Uterus (tissue), 4 donors: ENCODE data around the gene RNU2-1. TPM values are rescaled to one million over a fixed set of nuclear protein-coding genes. Genes with fewer than 3 reads are reported as not detected.
"Not testable (repeated sequence)": the region's sequence is repeated elsewhere in the genome, so short reads cannot be mapped to it uniquely, and the experiment has no call there.

Experiments
- DNase-seq, 2 donors: peaks; one replicate each; pipeline ENCODE4 v3.0.0-alpha.2; 2019 to 2020
- H3K27ac ChIP-seq, 2 donors: fragments of 200-600 bp; sonication (generic); 1 replicate in 1 of 2; 2 replicates in 1 of 2; pipeline ENCODE4 v1.5.1; 2016 to 2018
- H3K27me3 ChIP-seq, 2 donors: fragments of 200-600 bp; sonication (generic); one replicate each; pipeline ENCODE4 v1.5.1; 2018 to 2019; ENCODE audit warnings: control low read depth in 1 of 2
- H3K36me3 ChIP-seq, 2 donors: fragments of 200-600 bp; sonication (generic); one replicate each; pipeline ENCODE4 v1.5.1; 2019; ENCODE audit warnings: control low read depth in 1 of 2
- H3K4me1 ChIP-seq, 2 donors: fragments of 200-600 bp; sonication (generic); one replicate each; pipeline ENCODE4 v1.5.1; 2018 to 2019; ENCODE audit warnings: control low read depth in 1 of 2
- H3K4me3 ChIP-seq, 2 donors: fragments of 200-600 bp; sonication (generic); 1 replicate in 1 of 2; 2 replicates in 1 of 2; pipeline ENCODE4 v1.5.1; 2018 to 2019; ENCODE audit warnings: mild to moderate bottlenecking in 1 of 2
- H3K9me3 ChIP-seq, 2 donors: fragments of 200-600 bp; sonication (generic); one replicate each; pipeline ENCODE4 v1.5.1; 2019; ENCODE audit warnings: control low read depth in 1 of 2
- CTCF ChIP-seq, 4 experiments: fragments of 200-600 bp in 2 of 4; fragments of 450-650 bp in 2 of 4; sonication (generic) in 2 of 4; IDR thresholded peaks; one replicate each; pipeline ENCODE4 v1.5.1; 2016 to 2019; ENCODE audit warnings: antibody characterized with exemption in 4 of 4, mild to moderate bottlenecking in 2 of 4, moderate library complexity in 1 of 4
- POLR2A ChIP-seq, 2 donors: fragments of 450-650 bp; IDR thresholded peaks; one replicate each; pipeline ENCODE4 v1.6.1; 2016; ENCODE audit warnings: antibody characterized with exemption in 2 of 2, mild to moderate bottlenecking in 1 of 2, moderate library complexity in 1 of 2
- intact Hi-C: fragments of 100-400 bp; cut with DNase I; formaldehyde crosslinking; loops from one replicate; pipeline ENCODE4 v1.15.1; 2023; ENCODE audit warnings: low total_unique reads
- total RNA-seq, 4 donors: library from RNA; depleted of rRNA in 3 of 4; stranded (reverse); fragments of >200 nt in 3 of 4; gene quantifications; one replicate each; pipeline versions ENCODE4 v1.1.0 to v1.2.4, GENCODE V29; 2014 to 2023
- donor health status: DM: yes; HTN: yes; CAD: no.

Gene RNU2-1
- total RNA-seq, 4 donors from 2014 or later = 2,193 TPM; not detected in 3

DNA sequence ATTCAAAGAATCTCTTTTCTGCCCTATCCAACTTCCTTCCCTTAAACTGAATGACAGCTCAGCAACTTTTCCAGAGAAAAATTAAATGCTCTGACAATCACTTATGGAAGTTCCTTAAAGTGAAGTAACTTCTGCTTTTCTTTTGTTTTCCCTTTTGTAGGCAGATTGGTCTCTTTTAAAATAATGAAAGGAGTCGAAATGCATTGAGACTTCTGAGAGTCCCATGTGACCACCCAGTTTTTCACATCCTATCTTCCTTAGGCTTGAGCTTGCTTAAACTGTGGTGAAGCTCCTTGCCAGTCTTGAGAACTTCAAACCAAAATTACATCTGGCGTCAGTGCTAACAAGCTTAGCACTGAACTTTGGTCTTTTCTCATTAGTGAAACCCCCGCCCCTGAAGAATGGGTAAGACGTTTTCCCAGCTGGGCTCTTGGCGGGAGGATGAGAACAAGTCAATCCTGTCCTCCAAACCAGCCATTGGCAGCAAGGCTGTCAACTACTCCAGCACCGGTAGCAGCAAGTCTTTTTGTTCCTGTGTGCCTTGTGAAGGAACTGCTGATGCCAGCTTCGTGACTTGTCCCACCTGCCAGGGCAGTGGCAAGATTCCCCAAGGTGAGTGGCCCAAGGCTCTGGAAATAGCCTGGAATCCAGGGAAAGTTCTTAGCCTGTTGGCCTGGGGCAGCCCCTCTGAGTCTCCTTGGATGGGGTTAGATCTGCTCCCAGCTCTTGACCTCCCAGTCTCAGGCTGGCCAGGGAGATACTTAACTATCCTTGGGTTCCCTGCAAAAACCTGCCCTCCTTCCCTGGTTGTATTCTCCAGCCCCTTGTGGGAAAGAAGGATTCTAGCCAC lies 20.9 kb downstream of the RNU2-1 start:
- Histone ChIP-seq H3K27ac (peak overlapping the region; percentile 86 to 90), H3K4me3 (peak overlapping the region in 1 of 2 donors; percentile 64), H3K27me3 (no peaks in the 10 kb centered on the region), H3K9me3 (no peaks in the 10 kb centered on the region), H3K36me3 (no peaks in the 10 kb centered on the region), H3K4me1 (no peaks in the 10 kb centered on the region)
- TF ChIP-seq POLR2A (IDR thresholded peaks at IDR 0.05) (no peak), CTCF (IDR thresholded peaks at IDR 0.05) (no peak)
- intact Hi-C loops = no loop called here
- no peak for DNase-seq

DNA sequence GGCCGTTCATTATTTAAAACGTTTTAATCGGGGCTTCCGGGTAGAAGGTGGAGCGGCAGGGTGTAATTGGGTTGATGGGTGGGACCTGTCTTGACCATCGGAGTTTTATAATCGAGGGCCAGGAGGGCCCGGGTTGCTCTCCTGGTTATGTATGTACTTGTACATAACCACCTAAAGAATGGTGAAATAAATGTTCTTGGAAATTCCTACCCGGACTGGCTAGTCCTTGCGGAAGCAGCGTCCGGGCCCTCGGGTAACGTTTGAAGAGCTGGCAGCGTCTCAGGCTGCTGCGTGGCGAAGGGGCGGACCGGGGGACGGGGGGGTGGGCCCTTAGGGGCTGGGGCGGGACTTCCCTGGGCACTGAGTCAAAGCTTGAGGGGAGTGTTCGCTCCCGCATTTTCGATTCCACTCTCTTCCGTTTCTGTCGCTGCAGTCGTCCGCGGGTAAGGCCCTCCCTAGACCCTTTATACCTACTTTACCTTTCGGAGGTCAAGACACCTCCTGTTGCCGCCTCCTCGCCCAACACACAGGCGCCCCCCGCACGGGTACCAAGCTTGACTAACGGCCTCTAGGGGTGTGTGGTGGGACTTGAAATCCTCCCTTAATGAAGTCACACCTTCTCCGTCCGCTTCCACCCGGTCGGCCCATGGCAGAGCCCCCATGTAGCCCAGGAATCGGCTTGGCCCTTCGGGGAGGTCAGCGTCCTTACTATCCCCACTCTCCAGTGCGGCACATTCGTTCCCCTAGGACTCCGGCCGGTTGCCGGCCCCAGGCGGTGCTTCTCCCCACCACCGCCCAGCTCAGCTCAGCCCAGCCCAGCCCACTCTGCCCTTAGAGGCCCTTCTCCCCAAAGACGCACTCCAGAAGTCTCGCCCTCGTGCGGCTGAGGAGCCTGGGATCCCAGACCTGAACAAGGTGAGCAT lies 22.0 kb downstream of the RNU2-1 start, which contains the start of gene TMEM106A:
Gene TMEM106A, plus strand, starts transcription at position 396 of the 923 bp plus-strand sequence. CDS start 1,167 bp downstream, outside the sequence.
- intact Hi-C loops = no loop called here
- peak; percentile 79 to 83 for DNase-seq
- no peaks in the 10 kb centered on the region for H3K36me3 ChIP-seq
- no peaks in the 10 kb centered on the region for H3K4me1 ChIP-seq
- TF ChIP-seq POLR2A (IDR thresholded peaks at IDR 0.05) = peak; percentile 15 to 46
- TF ChIP-seq CTCF (IDR thresholded peaks at IDR 0.05) = peak; percentile 24 to 58 (median 36)
- peak within 1 kb of the TSS; percentile 86 to 90 for H3K27ac ChIP-seq
- H3K9me3 ChIP-seq = no peaks in the 10 kb centered on the region
- peak within 1 kb of the TSS; percentile 64 to 78 for H3K4me3 ChIP-seq
- H3K27me3 ChIP-seq = no peaks in the 10 kb centered on the region

GRCh38 chr17:43211123-43211479 lies 22.7 kb downstream of the RNU2-1 start:
- H3K9me3 ChIP-seq = no peaks in the 10 kb centered on the region
- H3K36me3 ChIP-seq = no peaks in the 10 kb centered on the region
- no peak for TF ChIP-seq CTCF (IDR thresholded peaks at IDR 0.05)
- TF ChIP-seq POLR2A (IDR thresholded peaks at IDR 0.05) = no peak
- peak overlapping the region; percentile 86 to 90 for H3K27ac ChIP-seq
- H3K27me3 ChIP-seq = no peaks in the 10 kb centered on the region
- DNase-seq = no peak
- intact Hi-C loops = no loop called here
- no peaks in the 10 kb centered on the region for H3K4me1 ChIP-seq
- peak overlapping the region; percentile 64 to 78 for H3K4me3 ChIP-seq

GRCh38 chr17:43210576-43210975 lies 23.2 kb downstream of the RNU2-1 start:
- H3K4me3 ChIP-seq = no peak overlapping the region
- peak overlapping the region; percentile 86 to 90 for H3K27ac ChIP-seq
- H3K36me3 ChIP-seq = no peaks in the 10 kb centered on the region
- DNase-seq = no peak
- intact Hi-C loops = no loop called here
- no peaks in the 10 kb centered on the region for H3K9me3 ChIP-seq
- TF ChIP-seq CTCF (IDR thresholded peaks at IDR 0.05) = no peak
- no peaks in the 10 kb centered on the region for H3K4me1 ChIP-seq
- no peaks in the 10 kb centered on the region for H3K27me3 ChIP-seq

DNA sequence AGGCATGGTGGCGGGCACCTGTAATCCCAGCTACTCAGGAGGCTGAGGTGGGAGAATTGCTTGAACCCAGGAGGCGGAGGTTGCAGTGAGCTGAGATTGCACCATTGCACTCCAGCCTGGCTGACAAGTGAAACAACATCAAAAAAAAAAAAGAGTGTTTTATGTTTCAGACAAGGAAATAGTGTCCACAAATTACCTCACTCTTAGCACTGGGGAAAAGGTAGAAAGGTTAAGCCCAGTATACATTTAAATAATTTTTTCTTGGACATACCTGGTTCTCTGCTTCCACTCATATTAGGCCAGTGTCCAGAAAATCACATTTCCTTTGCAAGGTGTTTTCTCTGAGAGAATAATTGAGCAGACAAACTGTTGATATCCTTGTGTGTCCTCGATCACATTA lies 30.8 kb downstream of the RNU2-1 start:
- H3K36me3 ChIP-seq, H3K4me1 ChIP-seq, H3K9me3 ChIP-seq, H3K27me3 ChIP-seq, intact Hi-C loops, H3K4me3 ChIP-seq, H3K27ac ChIP-seq, DNase-seq: not testable (repeated sequence)
